Neural cell (in vitro differentiated cells): ENCODE measurements around the gene CRHR1.

ENCODE experiments used
- EZH2 ChIP-seq: fragments of 200-600, 300-800 bp; shearing (Covaris generic), sonication (generic); IDR thresholded peaks from 2 replicates; pipeline ENCODE4 v1.6.1; 2014; ENCODE audit warnings: antibody characterized with exemption, low read length, borderline replicate concordance, mild to moderate bottlenecking; ENCODE audit not compliant: insufficient read depth, poor library complexity, severe bottlenecking
- MXI1 ChIP-seq: fragments of 450-650 bp; conservative IDR thresholded peaks from 2 replicates; pipeline ENCODE4 v1.6.1; 2014; ENCODE audit warnings: antibody characterized with exemption, mild to moderate bottlenecking; ENCODE audit not compliant: poor library complexity, severe bottlenecking
- POLR2AphosphoS5 ChIP-seq: IDR thresholded peaks from 2 replicates; pipeline ENCODE4 v1.6.1; 2012
- RAD21 ChIP-seq: fragments of 450-650 bp; conservative IDR thresholded peaks from 2 replicates; pipeline ENCODE4 v1.6.1; 2014; ENCODE audit warnings: antibody characterized with exemption, mild to moderate bottlenecking, moderate library complexity
- SMC3 ChIP-seq: fragments of 450-650 bp; conservative IDR thresholded peaks from 2 replicates; pipeline ENCODE4 v1.6.1; 2014; ENCODE audit warnings: antibody characterized with exemption, mild to moderate bottlenecking, moderate library complexity; ENCODE audit not compliant: poor library complexity
- TAF1 ChIP-seq: IDR thresholded peaks from 2 replicates; pipeline ENCODE4 v1.6.1; 2012; ENCODE audit warnings: low read depth
- TF ChIP-seq, protein P1 (sequence below): fragments of 450-650 bp; IDR thresholded peaks from 2 replicates; pipeline ENCODE4 v1.5.1; 2014; ENCODE audit warnings: antibody characterized with exemption, mild to moderate bottlenecking, moderate library complexity; ENCODE audit not compliant: poor library complexity, severe bottlenecking
- TF ChIP-seq, protein P2 (sequence below): IDR thresholded peaks from 2 replicates; pipeline ENCODE4 v1.6.1; 2012; ENCODE audit warnings: borderline replicate concordance

DNA sequence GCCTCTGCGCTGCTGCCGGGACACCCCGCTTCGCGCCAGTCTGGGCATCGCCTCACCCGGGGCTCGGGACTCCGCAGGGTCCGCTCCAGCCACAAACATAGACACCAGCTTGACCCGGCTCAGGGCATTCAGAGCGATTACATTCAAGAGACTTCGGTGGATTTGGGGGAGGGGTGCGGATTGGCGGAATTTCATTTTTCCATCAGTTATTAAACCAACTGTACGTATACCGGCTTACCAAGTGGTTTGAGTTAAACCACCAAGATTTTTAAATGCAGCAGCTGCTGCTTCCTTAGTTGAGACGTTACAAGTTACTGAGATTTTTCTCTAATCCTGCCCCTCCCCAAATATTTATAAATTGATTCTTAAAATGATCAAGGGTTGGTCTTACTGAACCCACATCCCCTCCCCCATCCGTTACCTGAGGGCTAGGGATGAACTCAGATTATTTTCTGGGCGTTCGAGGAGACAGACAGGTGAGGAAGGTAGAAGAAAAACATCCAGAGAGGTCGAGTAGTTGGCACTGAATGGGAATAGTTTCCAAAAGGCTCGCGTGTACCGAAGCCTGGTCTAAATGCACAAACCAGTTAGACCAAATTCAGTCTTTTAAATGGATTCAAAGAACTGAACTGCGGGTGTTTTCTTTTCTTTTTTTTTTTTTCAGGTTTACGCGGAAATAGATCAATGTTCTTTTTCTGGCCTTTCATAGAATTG is 1.5 kb downstream of the CRHR1 start:
- TF ChIP-seq, protein P1, sequence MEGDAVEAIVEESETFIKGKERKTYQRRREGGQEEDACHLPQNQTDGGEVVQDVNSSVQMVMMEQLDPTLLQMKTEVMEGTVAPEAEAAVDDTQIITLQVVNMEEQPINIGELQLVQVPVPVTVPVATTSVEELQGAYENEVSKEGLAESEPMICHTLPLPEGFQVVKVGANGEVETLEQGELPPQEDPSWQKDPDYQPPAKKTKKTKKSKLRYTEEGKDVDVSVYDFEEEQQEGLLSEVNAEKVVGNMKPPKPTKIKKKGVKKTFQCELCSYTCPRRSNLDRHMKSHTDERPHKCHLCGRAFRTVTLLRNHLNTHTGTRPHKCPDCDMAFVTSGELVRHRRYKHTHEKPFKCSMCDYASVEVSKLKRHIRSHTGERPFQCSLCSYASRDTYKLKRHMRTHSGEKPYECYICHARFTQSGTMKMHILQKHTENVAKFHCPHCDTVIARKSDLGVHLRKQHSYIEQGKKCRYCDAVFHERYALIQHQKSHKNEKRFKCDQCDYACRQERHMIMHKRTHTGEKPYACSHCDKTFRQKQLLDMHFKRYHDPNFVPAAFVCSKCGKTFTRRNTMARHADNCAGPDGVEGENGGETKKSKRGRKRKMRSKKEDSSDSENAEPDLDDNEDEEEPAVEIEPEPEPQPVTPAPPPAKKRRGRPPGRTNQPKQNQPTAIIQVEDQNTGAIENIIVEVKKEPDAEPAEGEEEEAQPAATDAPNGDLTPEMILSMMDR, result no peak
- TF ChIP-seq RAD21, result no peak
- TF ChIP-seq, protein P2, sequence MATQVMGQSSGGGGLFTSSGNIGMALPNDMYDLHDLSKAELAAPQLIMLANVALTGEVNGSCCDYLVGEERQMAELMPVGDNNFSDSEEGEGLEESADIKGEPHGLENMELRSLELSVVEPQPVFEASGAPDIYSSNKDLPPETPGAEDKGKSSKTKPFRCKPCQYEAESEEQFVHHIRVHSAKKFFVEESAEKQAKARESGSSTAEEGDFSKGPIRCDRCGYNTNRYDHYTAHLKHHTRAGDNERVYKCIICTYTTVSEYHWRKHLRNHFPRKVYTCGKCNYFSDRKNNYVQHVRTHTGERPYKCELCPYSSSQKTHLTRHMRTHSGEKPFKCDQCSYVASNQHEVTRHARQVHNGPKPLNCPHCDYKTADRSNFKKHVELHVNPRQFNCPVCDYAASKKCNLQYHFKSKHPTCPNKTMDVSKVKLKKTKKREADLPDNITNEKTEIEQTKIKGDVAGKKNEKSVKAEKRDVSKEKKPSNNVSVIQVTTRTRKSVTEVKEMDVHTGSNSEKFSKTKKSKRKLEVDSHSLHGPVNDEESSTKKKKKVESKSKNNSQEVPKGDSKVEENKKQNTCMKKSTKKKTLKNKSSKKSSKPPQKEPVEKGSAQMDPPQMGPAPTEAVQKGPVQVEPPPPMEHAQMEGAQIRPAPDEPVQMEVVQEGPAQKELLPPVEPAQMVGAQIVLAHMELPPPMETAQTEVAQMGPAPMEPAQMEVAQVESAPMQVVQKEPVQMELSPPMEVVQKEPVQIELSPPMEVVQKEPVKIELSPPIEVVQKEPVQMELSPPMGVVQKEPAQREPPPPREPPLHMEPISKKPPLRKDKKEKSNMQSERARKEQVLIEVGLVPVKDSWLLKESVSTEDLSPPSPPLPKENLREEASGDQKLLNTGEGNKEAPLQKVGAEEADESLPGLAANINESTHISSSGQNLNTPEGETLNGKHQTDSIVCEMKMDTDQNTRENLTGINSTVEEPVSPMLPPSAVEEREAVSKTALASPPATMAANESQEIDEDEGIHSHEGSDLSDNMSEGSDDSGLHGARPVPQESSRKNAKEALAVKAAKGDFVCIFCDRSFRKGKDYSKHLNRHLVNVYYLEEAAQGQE, result no peak
- no peak for TF ChIP-seq TAF1
- TF ChIP-seq MXI1, result no peak
- no peak for TF ChIP-seq EZH2
- TF ChIP-seq POLR2AphosphoS5, result no peak
- no peak for TF ChIP-seq SMC3
